ENCODE measurements around the gene CTNND2.

Gene CTNND2

GRCh38 chr5:11258001-11258400 is 646.2 kb downstream of the CTNND2 start:
- no peak for DNase-seq (ENCODE audit: low read depth)

DNA sequence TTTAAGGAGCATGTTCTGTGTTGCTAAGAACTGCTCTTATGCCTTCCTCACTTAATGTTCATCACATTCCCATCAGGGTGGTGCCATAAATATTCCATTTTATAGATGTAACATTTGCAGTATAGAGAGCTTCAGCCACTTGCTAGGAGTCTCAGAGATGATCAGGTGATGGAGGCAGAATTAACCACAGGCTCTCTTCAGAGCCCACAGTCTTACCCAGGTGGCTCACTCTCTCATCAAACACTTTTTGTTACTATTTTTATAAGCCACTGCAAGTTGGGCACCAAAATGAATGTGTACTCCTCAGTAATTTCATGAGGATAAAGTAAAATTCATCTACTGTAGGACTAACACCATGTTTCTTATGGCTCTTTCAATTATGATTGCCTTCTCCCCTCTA is 651.7 kb downstream of the CTNND2 start:
- DNase-seq (ENCODE audit: low read depth): no peak

- no peak for DNase-seq (ENCODE audit: low read depth)
Measured at GRCh38 chr5:11252075-11252474, 652.2 kb downstream of the CTNND2 start.

- DNase-seq (ENCODE audit: low read depth): no peak
Measured at GRCh38 chr5:11251247-11251646, 653.0 kb downstream of the CTNND2 start.

- DNase-seq (ENCODE audit: low read depth): no peak
Measured at GRCh38 chr5:11248966-11249365, 655.3 kb downstream of the CTNND2 start.

GRCh38 chr5:11247224-11247623 is 657.0 kb downstream of the CTNND2 start:
- DNase-seq (ENCODE audit: low read depth): no peak

GRCh38 chr5:11240293-11241190 is 663.7 kb downstream of the CTNND2 start:
- DNase-seq (ENCODE audit: low read depth): no peak

DNA sequence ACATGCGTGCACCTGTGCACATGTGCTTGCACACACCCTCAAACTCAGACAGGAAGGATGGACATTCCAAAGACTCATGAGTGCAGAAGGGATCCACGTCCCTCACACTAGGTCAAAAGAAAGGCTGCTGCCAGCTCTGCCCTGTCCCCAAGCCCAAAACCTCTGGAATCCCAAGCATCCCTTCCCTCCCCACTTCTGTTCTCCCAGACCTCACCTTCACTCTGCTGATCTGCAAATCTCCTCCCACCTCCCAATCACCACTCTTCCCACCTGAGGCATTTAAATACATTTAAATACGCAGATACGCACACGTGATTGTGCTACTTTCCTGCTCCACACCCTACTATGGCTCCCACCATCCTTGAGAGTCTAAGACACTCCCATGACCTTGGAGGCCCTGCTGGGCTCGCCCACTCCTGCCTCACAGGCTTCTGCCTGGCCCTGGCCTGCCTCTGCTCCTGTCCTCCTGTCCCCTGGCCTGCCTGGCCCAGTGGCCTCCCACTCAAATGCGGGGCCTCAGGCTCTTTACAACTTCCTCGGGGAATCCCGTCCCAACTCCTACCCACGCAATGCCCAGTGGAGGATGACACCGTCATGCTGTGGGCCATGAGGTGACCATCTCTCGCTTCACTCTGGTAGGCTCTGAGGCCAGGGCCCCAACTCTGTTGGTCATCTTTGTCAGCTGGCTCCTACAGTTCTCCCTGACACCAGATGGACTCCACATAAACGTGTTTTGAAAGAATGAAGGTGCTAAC is 664.8 kb downstream of the CTNND2 start:
- DNase-seq (ENCODE audit: low read depth): no peak

- DNase-seq (ENCODE audit: low read depth): no peak
Measured at GRCh38 chr5:11234501-11234911, 669.7 kb downstream of the CTNND2 start.

DNA sequence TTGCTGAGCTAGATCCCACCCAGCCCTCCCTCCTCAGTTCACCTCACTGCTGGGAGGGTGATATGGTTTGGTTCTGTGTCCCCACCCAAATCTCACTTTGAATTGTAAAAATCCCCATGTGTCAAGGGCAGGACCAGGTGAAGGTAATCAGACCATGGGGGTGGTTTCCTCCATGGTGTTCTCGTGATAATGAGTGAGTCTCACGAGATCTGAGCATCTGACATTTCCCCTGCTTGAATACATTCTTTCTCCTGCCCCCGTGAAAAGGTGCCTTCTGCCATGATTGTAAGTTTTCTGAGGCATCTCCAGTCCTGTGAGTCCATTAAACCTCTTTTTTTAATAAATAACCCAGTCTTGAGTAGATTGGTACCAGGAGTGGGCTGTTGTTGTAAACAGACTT is 673.4 kb downstream of the CTNND2 start:
- DNase-seq (ENCODE audit: low read depth): no peak

DNA sequence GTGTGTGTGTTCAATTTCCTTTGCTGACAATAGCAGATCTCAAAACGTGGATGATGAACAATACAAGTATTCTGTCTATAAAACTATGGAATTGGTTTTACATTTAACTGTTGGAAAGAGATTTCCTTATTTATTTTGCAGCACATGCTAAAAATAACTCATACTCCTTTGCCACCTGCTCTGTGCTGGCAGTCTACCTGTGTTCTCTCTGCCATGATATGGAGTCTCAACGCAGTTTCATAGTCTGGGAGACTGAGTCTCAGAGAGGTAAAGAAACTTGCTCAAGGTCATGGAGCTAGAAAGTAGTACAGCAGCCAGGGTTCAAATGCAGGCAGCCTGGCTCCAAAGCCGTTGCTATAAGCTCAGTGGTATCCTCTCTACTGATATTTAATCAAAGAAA is 677.2 kb downstream of the CTNND2 start:
- DNase-seq (ENCODE audit: low read depth): no peak

- DNase-seq (ENCODE audit: low read depth): no peak
Measured at GRCh38 chr5:11224436-11225187, 679.6 kb downstream of the CTNND2 start.

DNA sequence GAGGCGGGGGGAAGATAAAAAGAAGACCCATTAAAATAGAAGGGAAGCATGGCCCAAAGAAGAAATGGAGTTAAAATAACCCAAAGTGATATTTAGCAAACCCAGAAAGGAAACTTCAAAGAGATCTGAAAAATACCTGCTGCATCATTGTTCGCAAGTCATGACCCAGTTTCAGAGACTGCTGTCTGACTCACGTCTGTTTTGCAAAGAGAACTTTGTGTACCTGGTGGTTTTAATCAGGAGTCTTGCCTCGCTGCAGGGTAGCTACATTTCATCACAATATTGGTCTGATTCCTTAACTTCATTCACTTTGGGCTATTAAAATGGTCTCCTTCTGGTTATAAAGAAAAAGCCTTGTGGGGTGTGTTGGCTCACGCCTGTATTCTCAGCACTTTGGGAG is 682.1 kb downstream of the CTNND2 start:
- no peak for DNase-seq (ENCODE audit: low read depth)

GRCh38 chr5:11214864-11215644 is 689.2 kb downstream of the CTNND2 start:
- DNase-seq (ENCODE audit: low read depth): no peak

GRCh38 chr5:11212706-11213105 is 691.5 kb downstream of the CTNND2 start:
- DNase-seq (ENCODE audit: low read depth): no peak

DNA sequence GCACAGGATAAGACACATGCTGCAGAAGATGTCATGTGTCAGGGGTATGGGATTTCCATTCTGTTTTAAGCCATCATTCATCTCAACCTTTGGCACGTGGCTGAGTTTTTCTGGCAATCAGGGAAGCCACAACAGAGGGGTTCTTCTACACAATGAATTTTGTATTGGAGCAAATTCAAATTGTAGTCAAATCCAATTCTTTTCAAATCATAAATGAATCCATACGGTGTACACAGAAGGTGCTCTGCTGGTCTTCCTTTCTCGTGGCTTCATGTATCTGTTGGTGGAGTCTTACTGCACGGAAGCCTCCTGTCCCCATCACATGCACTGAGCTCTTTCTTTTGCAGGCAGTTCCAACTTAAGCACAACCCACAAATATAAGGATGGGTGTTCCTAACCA is 706.5 kb downstream of the CTNND2 start:
- DNase-seq (ENCODE audit: low read depth): no peak

DNA sequence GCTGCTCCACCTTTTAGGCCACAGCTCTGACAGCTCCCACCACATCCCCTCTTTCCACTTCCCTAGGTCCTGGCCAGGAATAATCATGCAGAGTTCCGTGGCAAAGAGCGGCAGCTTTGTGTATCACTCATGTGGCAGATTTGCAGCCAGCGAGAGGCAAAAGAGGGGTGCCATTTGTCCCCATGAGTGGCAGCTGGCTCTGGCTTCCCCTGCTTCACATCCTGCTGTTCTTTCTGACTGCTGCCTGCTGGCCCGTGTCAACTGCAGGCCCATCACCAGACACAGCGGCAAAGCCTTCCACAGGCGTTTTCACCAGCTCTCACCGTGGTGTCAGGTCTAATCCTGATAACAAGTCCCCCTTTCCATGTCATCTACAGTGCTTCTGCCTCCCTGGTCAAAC is 712.6 kb downstream of the CTNND2 start:
- no peak for DNase-seq (ENCODE audit: low read depth)

DNA sequence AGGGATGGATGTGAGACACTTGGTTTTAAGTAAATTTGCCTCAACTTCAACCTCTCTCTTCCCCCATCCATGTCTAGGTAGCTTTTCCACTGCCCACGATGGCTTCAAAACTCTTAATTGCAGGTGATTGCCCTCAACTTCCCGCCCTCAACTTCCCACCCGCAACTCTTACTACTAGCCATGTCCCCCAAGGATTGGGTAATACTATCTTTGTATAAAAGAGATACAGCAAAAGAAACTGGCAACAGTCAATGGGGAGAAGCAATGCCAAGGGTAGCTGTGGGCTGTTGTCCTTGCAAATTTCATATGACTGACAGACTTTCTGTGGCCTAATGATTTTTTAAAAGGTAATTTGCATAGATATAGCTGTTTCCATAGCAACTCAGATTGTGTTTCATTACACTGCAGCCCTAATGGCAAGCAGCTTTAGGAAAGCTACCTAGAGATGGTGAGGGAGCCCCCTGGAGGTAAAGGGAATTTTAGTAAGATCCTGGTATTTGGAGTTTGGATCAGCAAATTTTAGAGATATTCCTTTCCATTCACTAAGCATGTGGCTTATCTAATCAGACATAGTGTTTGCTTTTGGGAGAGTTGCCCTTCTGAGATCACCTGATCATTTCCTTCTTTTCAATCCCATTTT is 721.7 kb downstream of the CTNND2 start:
- no peak for DNase-seq (ENCODE audit: low read depth)

GRCh38 chr5:11181940-11182339 is 722.3 kb downstream of the CTNND2 start:
- no peak for DNase-seq (ENCODE audit: low read depth)

DNA sequence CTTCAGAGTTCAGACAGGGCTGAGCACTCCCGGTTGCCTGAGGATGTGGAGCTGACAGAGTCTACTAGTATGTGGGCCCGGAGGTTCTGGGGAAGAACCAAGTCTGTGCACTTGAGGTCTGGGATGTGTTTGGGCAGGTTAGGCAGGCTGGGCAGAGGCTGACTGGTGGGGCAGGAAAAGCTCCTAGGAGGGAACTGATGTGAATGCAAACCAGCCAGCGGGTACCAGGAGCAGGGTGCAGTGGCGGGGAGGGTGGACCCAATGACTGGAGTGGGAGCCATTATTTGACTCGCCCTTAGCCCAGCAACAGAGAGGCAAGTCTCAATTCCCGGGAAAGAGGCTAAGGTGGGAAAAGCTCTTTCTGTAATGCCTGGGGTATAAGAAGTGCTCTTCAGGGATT is 723.4 kb downstream of the CTNND2 start:
- no peak for DNase-seq (ENCODE audit: low read depth)

- no peak for DNase-seq (ENCODE audit: low read depth)
Measured at GRCh38 chr5:11177999-11178711, 726.1 kb downstream of the CTNND2 start.
